H9 (cell line): Measurements from ENCODE around the gene DGKD. TPM values are rescaled to one million over a fixed set of nuclear protein-coding genes. Genes with fewer than 3 reads are reported as not detected.

Experiments
- DNase-seq: peaks from one replicate; pipeline ENCODE4 v3.0.0-alpha.2; 2017
- H2AFZ ChIP-seq: one replicate; pipeline ENCODE4 v1.6.1; 2013; ENCODE audit warnings: mild to moderate bottlenecking, low read length, control low read depth, moderate library complexity
- H2AK5ac ChIP-seq: 2 replicates; pipeline ENCODE4 v1.6.1; 2013; ENCODE audit warnings: low read length, control low read depth, mixed read lengths; ENCODE audit not compliant: insufficient read length
- H2BK120ac ChIP-seq: one replicate; pipeline ENCODE4 v1.6.1; 2013; ENCODE audit warnings: low read depth, mild to moderate bottlenecking, low read length, control low read depth, inconsistent platforms; ENCODE audit not compliant: poor library complexity, severe bottlenecking
- H2BK12ac ChIP-seq: 2 replicates; pipeline ENCODE4 v1.6.1; 2013; ENCODE audit warnings: low read length, control low read depth, mixed read lengths, low read depth; ENCODE audit not compliant: insufficient read length
- H2BK15ac ChIP-seq: 2 replicates; pipeline ENCODE4 v1.6.1; 2013; ENCODE audit warnings: low read depth, low read length, control low read depth
- H2BK20ac ChIP-seq: one replicate; pipeline ENCODE4 v1.6.1; 2013; ENCODE audit warnings: low read depth, mild to moderate bottlenecking, low read length, control low read depth, inconsistent platforms; ENCODE audit not compliant: poor library complexity, severe bottlenecking
- H2BK5ac ChIP-seq: 2 replicates; pipeline ENCODE4 v1.6.1; 2013; ENCODE audit warnings: low read length, control low read depth, mixed read lengths; ENCODE audit not compliant: insufficient read length
- H3K14ac ChIP-seq: 2 replicates; pipeline ENCODE4 v1.6.1; 2013; ENCODE audit warnings: low read length, control low read depth; ENCODE audit not compliant: insufficient read depth
- H3K18ac ChIP-seq: 2 replicates; pipeline ENCODE4 v1.6.1; 2013; ENCODE audit warnings: low read depth, mild to moderate bottlenecking, mixed read lengths, low read length, control low read depth; ENCODE audit not compliant: insufficient read length
- H3K23ac ChIP-seq: 2 replicates; pipeline ENCODE4 v1.6.1; 2013; ENCODE audit warnings: low read length, control low read depth, mixed read lengths, low read depth; ENCODE audit not compliant: insufficient read length
- H3K23me2 ChIP-seq: 2 replicates; pipeline ENCODE4 v1.6.1; 2013; ENCODE audit warnings: low read depth, mild to moderate bottlenecking, mixed read lengths, low read length, control low read depth; ENCODE audit not compliant: insufficient read length, poor library complexity, severe bottlenecking
- H3K27ac ChIP-seq: 2 replicates; pipeline ENCODE4 v1.5.1; 2013; ENCODE audit warnings: low read length, control low read depth, mixed read lengths, low read depth; ENCODE audit not compliant: insufficient read length
- H3K27me3 ChIP-seq: 2 replicates; pipeline ENCODE4 v1.6.1; 2013; ENCODE audit warnings: low read length, control low read depth, inconsistent platforms; ENCODE audit not compliant: insufficient read depth
- H3K4ac ChIP-seq: 2 replicates; pipeline ENCODE4 v1.6.1; 2013; ENCODE audit warnings: low read depth, mild to moderate bottlenecking, control low read depth, inconsistent platforms, low read length, moderate library complexity
- H3K4me1 ChIP-seq: 2 replicates; pipeline ENCODE4 v1.6.1; 2013; ENCODE audit warnings: low read length, control low read depth, inconsistent platforms; ENCODE audit not compliant: insufficient read depth
- H3K4me2 ChIP-seq: 2 replicates; pipeline ENCODE4 v1.6.1; 2013; ENCODE audit warnings: low read length, control low read depth, mixed read lengths; ENCODE audit not compliant: insufficient read length, insufficient read depth
- H3K56ac ChIP-seq: 2 replicates; pipeline ENCODE4 v1.6.1; 2013; ENCODE audit warnings: low read depth, mild to moderate bottlenecking, mixed read lengths, low read length, control low read depth; ENCODE audit not compliant: insufficient read length
- H3K79me1 ChIP-seq: 2 replicates; pipeline ENCODE4 v1.6.1; 2013; ENCODE audit warnings: low read depth, mild to moderate bottlenecking, moderate library complexity, low read length, control low read depth, inconsistent platforms; ENCODE audit not compliant: insufficient read depth, poor library complexity, severe bottlenecking
- H3K79me2 ChIP-seq: 2 replicates; pipeline ENCODE4 v1.6.1; 2013; ENCODE audit warnings: low read length, control low read depth, inconsistent platforms; ENCODE audit not compliant: insufficient read depth
- H3K9ac ChIP-seq: 2 replicates; pipeline ENCODE4 v1.6.1; 2013; ENCODE audit warnings: low read length, control low read depth, mixed read lengths; ENCODE audit not compliant: insufficient read length; ENCODE audit errors: extremely low read depth
- H3K9me3 ChIP-seq: one replicate; pipeline ENCODE4 v1.6.1; 2013; ENCODE audit warnings: low read depth, low read length, inconsistent platforms; ENCODE audit not compliant: control insufficient read depth
- H3T11ph ChIP-seq: one replicate; pipeline ENCODE4 v1.6.1; 2013; ENCODE audit warnings: mild to moderate bottlenecking, low read length, control low read depth, inconsistent platforms
- H4K20me1 ChIP-seq: one replicate; pipeline ENCODE4 v1.6.1; 2013; ENCODE audit not compliant: control insufficient read depth, insufficient read length, insufficient read depth
- H4K5ac ChIP-seq: 2 replicates; pipeline ENCODE4 v1.6.1; 2013; ENCODE audit warnings: low read depth, mild to moderate bottlenecking, mixed read lengths, low read length, control low read depth; ENCODE audit not compliant: insufficient read length
- H4K8ac ChIP-seq: replicated peaks from 2 replicates; pipeline ENCODE4 v1.6.1; 2013; ENCODE audit warnings: low read length, control low read depth, mixed read lengths, low read depth; ENCODE audit not compliant: insufficient read length
- H4K91ac ChIP-seq: 2 replicates; pipeline ENCODE4 v1.6.1; 2013; ENCODE audit warnings: low read depth, mild to moderate bottlenecking, moderate library complexity, mixed read lengths, low read length, control low read depth; ENCODE audit not compliant: insufficient read length
- H3K27ac Mint-ChIP-seq, 3 experiments: 2 replicates in 2 of 3; 3 replicates in 1 of 3; pipeline ENCODE4 v1.8.0; 2020 to 2021; ENCODE audit warnings: mixed read lengths in 3 of 3, mild to moderate bottlenecking in 1 of 3, moderate library complexity in 1 of 3
- H3K27me3 Mint-ChIP-seq: 2 replicates; pipeline ENCODE4 v1.8.0; 2021; ENCODE audit warnings: low read depth, mild to moderate bottlenecking, moderate library complexity, mixed read lengths
- H3K36me3 Mint-ChIP-seq, 3 experiments: 2 replicates in 2 of 3; 3 replicates in 1 of 3; pipeline ENCODE4 v1.8.0; 2020 to 2021; ENCODE audit warnings: low read depth in 3 of 3, mixed read lengths in 3 of 3; ENCODE audit not compliant: insufficient read depth in 1 of 3
- H3K4me1 Mint-ChIP-seq, 2 experiments: 2 replicates each; pipeline ENCODE4 v1.8.0; 2020; ENCODE audit warnings: mixed read lengths in 2 of 2
- H3K4me3 Mint-ChIP-seq, 2 experiments: 2 replicates in 1 of 2; 3 replicates in 1 of 2; pipeline ENCODE4 v1.8.0; 2020 to 2021; ENCODE audit warnings: mild to moderate bottlenecking in 2 of 2, mixed read lengths in 2 of 2, moderate library complexity in 1 of 2
- H3K9me3 Mint-ChIP-seq, 2 experiments: 2 replicates in 1 of 2; 3 replicates in 1 of 2; pipeline ENCODE4 v1.8.0; 2020; ENCODE audit warnings: mild to moderate bottlenecking in 2 of 2, mixed read lengths in 2 of 2, moderate library complexity in 1 of 2
- WGBS: extraction: QIAGEN DNeasy Blood & Tissue Kit; methylation state at CpG from one replicate; pipeline ENCODE4 v1.1.7; 2013; ENCODE audit warnings: missing lambda C conversion rate, low lambda C conversion rate, mixed read lengths; ENCODE audit not compliant: insufficient read length; ENCODE audit errors: extremely low coverage; 5-methylcytosine and 5-hydroxymethylcytosine counted together
- total RNA-seq: library from RNA; stranded (reverse); gene quantifications from 2 replicates; pipeline ENCODE4 v1.2.1, GENCODE V29; 2021
- TF ChIP-seq, protein P1 (sequence below): fragments of 200-600 bp; sonication (generic); conservative IDR thresholded peaks from 3 replicates; pipeline ENCODE4 v1.8.0; 2021; ENCODE audit warnings: antibody characterized with exemption, mild to moderate bottlenecking

DGKD gene
- total RNA-seq, 1 experiment from 2014 or later, result 20.7 TPM

DNA sequence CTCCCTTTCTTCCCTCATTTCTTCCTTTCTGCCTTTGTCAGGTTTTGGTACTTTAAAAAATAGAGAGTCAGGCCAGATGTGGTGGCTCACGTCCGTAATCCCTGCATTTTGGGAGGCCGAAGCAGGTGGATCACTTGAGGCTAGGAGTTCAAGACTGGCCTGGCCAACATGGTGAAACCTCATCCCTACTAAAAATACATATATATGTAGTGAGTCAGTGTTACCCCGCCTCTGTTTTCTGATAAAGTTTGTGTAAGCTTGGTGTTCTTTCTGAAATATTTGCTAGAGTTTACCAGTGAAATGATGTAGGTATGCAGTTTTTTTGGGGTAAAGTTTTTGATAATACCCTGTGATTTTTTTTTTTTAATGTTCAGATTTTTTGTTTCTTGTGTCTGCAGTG, 58.8 kb downstream of the DGKD start:
- no peak overlapping the region for H3K4me2 ChIP-seq
- H3K79me1 ChIP-seq, result no peaks in the 10 kb centered on the region
- no peaks in the 10 kb centered on the region for H3K27me3 ChIP-seq
- H2BK15ac ChIP-seq, result no peak overlapping the region
- no peaks in the 10 kb centered on the region for H3K23me2 ChIP-seq
- H4K91ac ChIP-seq, result no peak overlapping the region
- H3K27ac Mint-ChIP-seq, result no peak overlapping the region
- peaks cover 7% of the 10 kb centered on the region in 2 experiments for H3K4me1 Mint-ChIP-seq
- DNase-seq, result no peak
- H4K20me1 ChIP-seq, result no peaks in the 10 kb centered on the region
- no peak overlapping the region for H2BK5ac ChIP-seq
- H3K23ac ChIP-seq, result no peak overlapping the region
- H2BK12ac ChIP-seq, result no peak overlapping the region
- no peak overlapping the region for H4K8ac ChIP-seq
- no peak overlapping the region for H3K9ac ChIP-seq
- no peak overlapping the region for H3K18ac ChIP-seq
- H2AFZ ChIP-seq, result no peak overlapping the region
- H3K4me3 Mint-ChIP-seq, result no peak overlapping the region
- H3K79me2 ChIP-seq, result no peaks in the 10 kb centered on the region
- no peak overlapping the region for H3K4ac ChIP-seq
- H3K36me3 Mint-ChIP-seq, result peaks cover 19 to 21% (median 20%) of the 10 kb centered on the region in 3 experiments
- no peak overlapping the region for H4K5ac ChIP-seq
- H3K27ac ChIP-seq, result no peak overlapping the region
- H3K56ac ChIP-seq, result no peak overlapping the region
- H3T11ph ChIP-seq, result no peak overlapping the region
- H3K4me1 ChIP-seq, result no peaks in the 10 kb centered on the region
- WGBS, result no CpG with 5 or more reads among the region's 4 CpGs
- H2AK5ac ChIP-seq, result no peak overlapping the region
- H3K14ac ChIP-seq, result no peak overlapping the region
- H2BK20ac ChIP-seq, result no peak overlapping the region
- H3K9me3 Mint-ChIP-seq, result peaks cover 16 to 23% of the 10 kb centered on the region in 2 experiments
- no peaks in the 10 kb centered on the region for H3K27me3 Mint-ChIP-seq
- H2BK120ac ChIP-seq, result no peak overlapping the region
- TF ChIP-seq, protein P1, sequence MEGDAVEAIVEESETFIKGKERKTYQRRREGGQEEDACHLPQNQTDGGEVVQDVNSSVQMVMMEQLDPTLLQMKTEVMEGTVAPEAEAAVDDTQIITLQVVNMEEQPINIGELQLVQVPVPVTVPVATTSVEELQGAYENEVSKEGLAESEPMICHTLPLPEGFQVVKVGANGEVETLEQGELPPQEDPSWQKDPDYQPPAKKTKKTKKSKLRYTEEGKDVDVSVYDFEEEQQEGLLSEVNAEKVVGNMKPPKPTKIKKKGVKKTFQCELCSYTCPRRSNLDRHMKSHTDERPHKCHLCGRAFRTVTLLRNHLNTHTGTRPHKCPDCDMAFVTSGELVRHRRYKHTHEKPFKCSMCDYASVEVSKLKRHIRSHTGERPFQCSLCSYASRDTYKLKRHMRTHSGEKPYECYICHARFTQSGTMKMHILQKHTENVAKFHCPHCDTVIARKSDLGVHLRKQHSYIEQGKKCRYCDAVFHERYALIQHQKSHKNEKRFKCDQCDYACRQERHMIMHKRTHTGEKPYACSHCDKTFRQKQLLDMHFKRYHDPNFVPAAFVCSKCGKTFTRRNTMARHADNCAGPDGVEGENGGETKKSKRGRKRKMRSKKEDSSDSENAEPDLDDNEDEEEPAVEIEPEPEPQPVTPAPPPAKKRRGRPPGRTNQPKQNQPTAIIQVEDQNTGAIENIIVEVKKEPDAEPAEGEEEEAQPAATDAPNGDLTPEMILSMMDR, result no peak
- H3K9me3 ChIP-seq, result no peaks in the 10 kb centered on the region
